ENCODE data around the gene RFC1.
"Not testable (repeated sequence)": the region's sequence is repeated elsewhere in the genome, so short reads cannot be mapped to it uniquely, and the experiment has no call there.

The RFC1 gene

DNA sequence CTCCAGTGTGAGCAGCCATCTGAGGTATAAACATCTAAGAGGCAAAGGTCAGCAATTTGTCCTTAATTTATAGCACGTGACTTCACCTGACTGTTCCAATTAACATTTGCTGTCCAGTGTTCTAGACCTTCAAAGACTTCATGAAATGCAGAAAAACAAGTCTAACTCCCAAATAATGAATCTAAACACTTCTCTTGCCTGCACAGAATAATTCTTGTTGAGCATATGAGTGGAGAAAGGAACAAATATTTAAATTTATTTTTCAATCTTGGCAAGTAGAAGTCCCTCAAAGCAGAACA, 12.0 kb downstream of the RFC1 start:
- DNase-seq (ENCODE audit: extremely low spot score), result no peak
- ChIA-PET CTCF (no interaction called here), POLR2A (no interaction called here)
- TF ChIP-seq HDGF (IDR thresholded peaks at IDR 0.05; ENCODE audit: borderline replicate concordance), result no peak
- no peak for TF ChIP-seq SP1 (IDR thresholded peaks at IDR 0.05)
- no peak for TF ChIP-seq ARNT (IDR thresholded peaks at IDR 0.05)
- no peak for TF ChIP-seq BHLHE40 (IDR thresholded peaks at IDR 0.05; ENCODE audit: borderline replicate concordance)
- TF ChIP-seq TARDBP (IDR thresholded peaks at IDR 0.05), result no peak
- TF ChIP-seq FOXK2 (IDR thresholded peaks at IDR 0.05), result no peak
- TF ChIP-seq FOXM1 (IDR thresholded peaks at IDR 0.05; ENCODE audit: borderline replicate concordance), result no peak
- TF ChIP-seq FOXA1 (IDR thresholded peaks at IDR 0.05), result no peak
- TF ChIP-seq PKNOX1 (IDR thresholded peaks at IDR 0.05), result no peak
- TF ChIP-seq NFRKB (IDR thresholded peaks at IDR 0.05), result no peak
- no peak for TF ChIP-seq ZNF384 (IDR thresholded peaks at IDR 0.05)
- TF ChIP-seq L3MBTL2 (conservative IDR thresholded peaks at IDR 0.05), result no peak
- TF ChIP-seq SUZ12 (IDR thresholded peaks at IDR 0.05), result no peak
- TF ChIP-seq ELF4 (IDR thresholded peaks at IDR 0.05), result no peak
- no peak for TF ChIP-seq LEF1 (IDR thresholded peaks at IDR 0.05; ENCODE audit: borderline replicate concordance)
- no peak for TF ChIP-seq CTBP1 (IDR thresholded peaks at IDR 0.05; ENCODE audit: borderline replicate concordance)

DNA sequence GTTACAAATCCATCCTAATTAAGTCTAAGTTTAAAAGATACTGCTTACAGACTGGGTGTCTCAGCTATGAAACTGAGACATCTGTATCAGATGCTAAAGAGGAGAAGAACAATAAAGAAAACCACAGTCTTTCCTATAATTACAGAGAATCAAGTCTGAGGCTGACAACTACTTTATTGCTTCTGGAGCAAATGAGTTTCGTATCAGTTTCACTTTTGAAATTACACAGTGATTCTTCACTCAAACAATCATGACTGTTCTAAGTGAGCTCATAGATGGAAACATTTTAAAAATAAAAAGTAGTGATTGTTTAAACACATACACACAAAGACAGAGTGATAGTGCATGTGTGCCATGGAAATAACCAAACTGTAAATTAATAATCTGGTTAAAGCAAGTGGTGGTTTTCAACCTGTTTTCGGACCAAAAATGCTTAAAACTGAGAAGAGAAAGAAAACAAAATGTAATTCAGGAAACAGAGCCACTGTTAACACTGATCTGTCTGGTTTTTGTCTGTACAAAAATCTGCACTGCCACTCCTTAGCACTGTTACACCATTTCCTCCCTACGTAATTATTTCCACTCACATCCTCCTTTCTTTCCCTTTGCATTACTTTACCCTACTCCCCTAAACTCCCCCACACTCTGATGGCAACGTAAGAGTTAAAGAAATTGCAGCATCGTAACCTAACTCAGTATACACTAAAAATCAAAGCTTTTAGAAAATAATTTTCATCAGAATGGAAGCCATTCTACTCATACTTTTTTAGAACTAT, 12.5 kb downstream of the RFC1 start:
- TF ChIP-seq CTBP1 (IDR thresholded peaks at IDR 0.05; ENCODE audit: borderline replicate concordance) (no peak), TARDBP (IDR thresholded peaks at IDR 0.05) (no peak), SUZ12 (IDR thresholded peaks at IDR 0.05) (no peak), ARNT (IDR thresholded peaks at IDR 0.05) (no peak), L3MBTL2 (conservative IDR thresholded peaks at IDR 0.05) (no peak), FOXA1 (IDR thresholded peaks at IDR 0.05) (no peak), NFRKB (IDR thresholded peaks at IDR 0.05) (no peak), BHLHE40 (IDR thresholded peaks at IDR 0.05; ENCODE audit: borderline replicate concordance) (no peak), HDGF (IDR thresholded peaks at IDR 0.05; ENCODE audit: borderline replicate concordance) (no peak), FOXK2 (IDR thresholded peaks at IDR 0.05) (no peak), SP1 (IDR thresholded peaks at IDR 0.05) (no peak), ELF4 (IDR thresholded peaks at IDR 0.05) (no peak), ZNF384 (IDR thresholded peaks at IDR 0.05) (no peak), FOXM1 (IDR thresholded peaks at IDR 0.05; ENCODE audit: borderline replicate concordance) (no peak), LEF1 (IDR thresholded peaks at IDR 0.05; ENCODE audit: borderline replicate concordance) (no peak), PKNOX1 (IDR thresholded peaks at IDR 0.05) (no peak)
- POLR2A ChIA-PET, result interaction anchor here (0.8 kb wide), 1 partner anchor 105 kb away, joined by 5 read pairs; the partner anchor contains the start of genes LIAS and RPL9
- DNase-seq (ENCODE audit: extremely low spot score), result no peak
- CTCF ChIA-PET, result no interaction called here

GRCh38 chr4:39353149-39353477, 13.0 kb downstream of the RFC1 start:
- POLR2A ChIA-PET, result interaction anchor here (0.8 kb wide), 1 partner anchor 105 kb away, joined by 5 read pairs; the partner anchor contains the start of genes LIAS and RPL9
- CTCF ChIA-PET; DNase-seq (ENCODE audit: extremely low spot score): not testable (repeated sequence)

GRCh38 chr4:39349326-39349725, 16.8 kb downstream of the RFC1 start:
- ChIA-PET CTCF (no interaction called here), POLR2A (no interaction called here)
- DNase-seq (ENCODE audit: extremely low spot score), result no peak
- no peak for TF ChIP-seq HDGF (IDR thresholded peaks at IDR 0.05; ENCODE audit: borderline replicate concordance)
- TF ChIP-seq TARDBP (IDR thresholded peaks at IDR 0.05), result no peak
- no peak for TF ChIP-seq LEF1 (IDR thresholded peaks at IDR 0.05; ENCODE audit: borderline replicate concordance)
- no peak for TF ChIP-seq ZNF384 (IDR thresholded peaks at IDR 0.05)
- TF ChIP-seq FOXK2 (IDR thresholded peaks at IDR 0.05), result no peak
- no peak for TF ChIP-seq PKNOX1 (IDR thresholded peaks at IDR 0.05)

DNA sequence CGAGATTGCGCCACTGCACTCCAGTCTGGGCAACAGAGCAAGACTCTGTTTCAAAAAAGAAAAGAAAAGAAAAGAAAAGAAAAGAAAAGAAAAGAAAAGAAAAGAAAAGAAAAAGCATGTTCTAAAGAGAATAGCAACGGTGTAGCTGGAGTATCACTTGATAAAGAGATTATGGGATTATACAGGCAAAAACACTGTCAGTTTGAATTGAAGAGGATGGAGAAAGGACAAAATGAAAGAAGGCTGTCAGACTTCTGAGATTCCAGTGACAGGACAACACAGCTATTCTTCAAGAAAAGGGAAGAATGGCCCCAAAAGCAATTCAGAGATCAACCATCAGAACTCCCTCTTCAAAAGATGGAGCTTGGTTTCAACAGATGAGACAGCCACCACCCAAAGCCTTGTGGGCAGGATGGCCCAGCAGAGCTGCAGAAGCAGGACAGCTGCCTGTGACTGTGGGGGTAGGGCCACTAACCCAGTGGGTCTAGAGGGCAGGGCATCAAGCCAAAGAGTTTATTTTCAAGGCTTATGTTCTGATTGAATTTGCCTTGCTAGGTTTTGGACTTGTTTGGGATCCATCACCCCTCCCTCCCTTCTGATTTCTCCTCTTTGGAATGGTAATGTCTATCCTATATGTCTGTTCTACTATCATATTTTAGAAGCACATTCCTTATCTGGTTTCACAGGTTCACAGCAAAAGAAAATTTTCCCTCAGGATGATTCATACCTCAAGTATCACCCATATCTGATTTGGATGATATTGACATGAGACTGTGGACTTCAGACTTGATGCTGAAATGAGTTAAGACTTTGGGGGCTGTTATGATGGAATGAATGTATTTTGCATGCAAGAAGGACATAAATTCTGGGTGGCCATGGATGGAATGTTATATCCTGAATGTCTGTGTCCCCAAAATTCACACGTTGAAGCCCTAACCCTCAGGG, 17.5 kb downstream of the RFC1 start:
- DNase-seq (ENCODE audit: extremely low spot score), result no peak
- CTCF ChIA-PET, result no interaction called here
- TF ChIP-seq FOXK2 (IDR thresholded peaks at IDR 0.05), result no peak
- TF ChIP-seq ELF4 (IDR thresholded peaks at IDR 0.05), result no peak
- no peak for TF ChIP-seq HDGF (IDR thresholded peaks at IDR 0.05; ENCODE audit: borderline replicate concordance)
- TF ChIP-seq PKNOX1 (IDR thresholded peaks at IDR 0.05), result no peak
- no peak for TF ChIP-seq BHLHE40 (IDR thresholded peaks at IDR 0.05; ENCODE audit: borderline replicate concordance)
- no peak for TF ChIP-seq L3MBTL2 (conservative IDR thresholded peaks at IDR 0.05)
- TF ChIP-seq ZNF384 (IDR thresholded peaks at IDR 0.05), result no peak
- no peak for TF ChIP-seq SP1 (IDR thresholded peaks at IDR 0.05)
- TF ChIP-seq FOXM1 (IDR thresholded peaks at IDR 0.05; ENCODE audit: borderline replicate concordance), result no peak
- TF ChIP-seq LEF1 (IDR thresholded peaks at IDR 0.05; ENCODE audit: borderline replicate concordance), result no peak
- no peak for TF ChIP-seq NFRKB (IDR thresholded peaks at IDR 0.05)
- no peak for TF ChIP-seq SUZ12 (IDR thresholded peaks at IDR 0.05)
- TF ChIP-seq ARNT (IDR thresholded peaks at IDR 0.05), result no peak
- TF ChIP-seq TARDBP (IDR thresholded peaks at IDR 0.05), result no peak
- no peak for TF ChIP-seq FOXA1 (IDR thresholded peaks at IDR 0.05)
- TF ChIP-seq CTBP1 (IDR thresholded peaks at IDR 0.05; ENCODE audit: borderline replicate concordance), result no peak
- POLR2A ChIA-PET, result no interaction called here
